OCI-LY7 (cell line): Measurements from ENCODE around the gene IL17REL. TPM values are rescaled to one million over a fixed set of nuclear protein-coding genes. Genes with fewer than 3 reads are reported as not detected.

Experiments
- BruUV-seq: library from RNA; stranded (reverse); fragments of 400-500 nt; replicated peaks from 2 replicates; lab custom pipeline; 2021; lab: Mats Ljungman, UMichigan
- CTCF ChIA-PET: fragments of 300-600 bp; sonication (Branson Sonifier 250); formaldehyde crosslinking; loops from one replicate; lab custom pipeline; 2022; ENCODE audit warnings: antibody characterized with exemption; ENCODE audit not compliant: unreplicated experiment; lab: Charles Lee
- POLR2A ChIA-PET: fragments of 300-600 bp; sonication (Branson Sonifier 250); formaldehyde crosslinking; loops from one replicate; lab custom pipeline; 2022; ENCODE audit warnings: antibody characterized with exemption; lab: Charles Lee
- DNase-seq: peaks from one replicate; pipeline ENCODE4 v3.0.0-alpha.2; 2015; ENCODE audit warnings: low spot score
- H2AFZ ChIP-seq: fragments of 200-600 bp; sonication (generic), shearing (Covaris generic); 2 replicates; pipeline ENCODE4 v1.6.1; 2014; ENCODE audit warnings: mild to moderate bottlenecking, antibody characterized with exemption, low read length, moderate library complexity
- H3K27ac ChIP-seq: fragments of 200-600 bp; sonication (generic); 2 replicates; pipeline ENCODE4 v1.5.1; 2014; ENCODE audit warnings: mixed run types, low read depth, mild to moderate bottlenecking, moderate library complexity, low read length, inconsistent platforms; ENCODE audit not compliant: poor library complexity, severe bottlenecking
- H3K36me3 ChIP-seq: fragments of 200-600 bp; sonication (generic); 2 replicates; pipeline ENCODE4 v1.6.1; 2014; ENCODE audit warnings: mild to moderate bottlenecking, antibody characterized with exemption, low read length, moderate library complexity, mixed read lengths; ENCODE audit not compliant: insufficient read depth
- H3K4me1 ChIP-seq: fragments of 200-600 bp; sonication (generic); 2 replicates; pipeline ENCODE4 v1.5.1; 2014; ENCODE audit warnings: mild to moderate bottlenecking, low read length; ENCODE audit not compliant: insufficient read depth, poor library complexity, severe bottlenecking
- H3K4me2 ChIP-seq: fragments of 200-600 bp; sonication (generic); 2 replicates; pipeline ENCODE4 v1.6.1; 2014; ENCODE audit warnings: mild to moderate bottlenecking, low read length
- H3K4me3 ChIP-seq: fragments of 200-600 bp; sonication (generic); 2 replicates; pipeline ENCODE4 v1.5.1; 2014; ENCODE audit warnings: mild to moderate bottlenecking, low read depth, low read length; ENCODE audit not compliant: poor library complexity, severe bottlenecking
- H3K79me2 ChIP-seq: fragments of 200-600 bp; sonication (generic); 2 replicates; pipeline ENCODE4 v1.6.1; 2016; ENCODE audit warnings: low read depth, mild to moderate bottlenecking, low read length, moderate library complexity, mixed read lengths; ENCODE audit not compliant: insufficient read depth
- H3K9me2 ChIP-seq: fragments of 200-600 bp; sonication (generic); 2 replicates; pipeline ENCODE4 v1.6.1; 2016; ENCODE audit warnings: mild to moderate bottlenecking, low read length, mixed read lengths; ENCODE audit not compliant: insufficient read depth
- H3K9me3 ChIP-seq: fragments of 200-600 bp; sonication (generic); 2 replicates; pipeline ENCODE4 v1.6.1; 2014; ENCODE audit warnings: mild to moderate bottlenecking, mixed run types, low read length, mixed read lengths
- H4K20me1 ChIP-seq: fragments of 200-600 bp; sonication (generic); 2 replicates; pipeline ENCODE4 v1.6.1; 2014; ENCODE audit warnings: mild to moderate bottlenecking, antibody characterized with exemption, low read length, moderate library complexity, mixed read lengths; ENCODE audit not compliant: insufficient read depth
- EZH2phosphoT487 ChIP-seq: fragments of 200-600 bp; sonication (generic); IDR thresholded peaks from 2 replicates; pipeline ENCODE4 v1.6.1; 2018; ENCODE audit warnings: low read depth, borderline replicate concordance, mild to moderate bottlenecking, mixed run types, antibody characterized with exemption, low read length, moderate library complexity, mixed read lengths
- intact Hi-C: fragments of 100-400 bp; cut with micrococcal nuclease; formaldehyde crosslinking; loops from one replicate; pipeline ENCODE4 v1.10.0; 2022; ENCODE audit not compliant: unreplicated experiment
- total RNA-seq, 2 experiments: library from RNA; depleted of rRNA in 1 of 2; stranded (reverse); fragments of >200 nt in 1 of 2; shearing (Covaris generic) in 1 of 2; gene quantifications; 2 replicates each; pipeline ENCODE4 v1.2.3, GENCODE V29; 2014 to 2022
- TF ChIP-seq, protein P1 (sequence below): fragments of 200-600 bp; sonication (generic); conservative IDR thresholded peaks from 2 replicates; pipeline ENCODE4 v1.5.1; 2014; ENCODE audit warnings: mild to moderate bottlenecking, antibody characterized with exemption, low read length, moderate library complexity, mixed read lengths

IL17REL gene
- total RNA-seq, 2 experiments from 2014 or later: 0.03 TPM; not detected in 1

DNA sequence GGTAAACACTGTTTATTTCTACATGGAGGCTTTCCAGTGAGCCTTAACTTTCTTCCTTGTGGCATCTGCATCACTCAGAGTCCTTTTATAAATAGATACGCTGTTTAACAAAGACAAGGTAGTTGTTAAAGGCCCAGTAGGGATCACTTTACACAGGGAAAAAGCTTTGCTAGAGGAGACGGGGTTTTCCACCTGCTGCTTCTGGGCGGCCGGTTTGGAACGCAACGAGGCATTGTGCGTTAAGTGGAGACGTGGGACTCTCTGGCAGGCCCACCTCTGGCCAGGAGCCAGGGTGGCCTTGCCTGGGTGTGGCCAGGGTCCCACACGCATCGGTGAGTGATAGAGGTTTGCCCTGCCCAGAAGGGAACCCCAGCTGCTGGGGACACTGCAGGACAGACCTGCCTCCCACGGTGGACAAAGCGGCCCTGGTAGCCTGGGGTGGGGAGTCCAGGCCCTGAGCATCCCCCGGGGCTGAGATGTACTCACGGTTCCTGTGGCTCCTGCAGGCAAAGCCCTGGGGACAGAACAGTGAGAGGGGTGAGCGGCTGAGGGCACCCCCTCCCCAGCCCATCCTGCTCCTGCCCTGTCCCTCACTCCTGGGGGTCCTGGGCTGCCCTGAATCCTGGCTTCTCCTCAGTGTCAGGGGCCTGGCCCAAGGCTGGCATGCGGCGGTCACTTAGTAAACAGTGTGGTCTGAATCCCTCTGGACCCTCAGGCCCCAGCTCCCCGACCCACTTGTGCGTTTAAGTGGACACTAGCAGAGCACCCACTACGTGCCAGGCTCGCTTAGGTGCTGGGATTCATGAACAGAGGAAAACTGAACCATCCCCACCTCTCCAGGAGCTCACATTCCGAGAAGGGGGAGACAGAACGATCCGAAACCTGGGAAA lies 4.2 kb downstream of the IL17REL start:
- no peak overlapping the region for H3K27ac ChIP-seq
- ChIA-PET POLR2A (no interaction called here), CTCF (no interaction called here)
- intact Hi-C loops: no loop called here
- no peaks in the 10 kb centered on the region for H3K79me2 ChIP-seq
- peaks cover 7% of the 10 kb centered on the region for H3K4me1 ChIP-seq
- H3K36me3 ChIP-seq: no peaks in the 10 kb centered on the region
- no peak overlapping the region for H3K4me2 ChIP-seq
- no peaks in the 10 kb centered on the region for H3K9me2 ChIP-seq
- H3K4me3 ChIP-seq: no peak overlapping the region
- no peaks in the 10 kb centered on the region for H3K9me3 ChIP-seq
- BruUV-seq: no TSS peak
- no peak for DNase-seq
- TF ChIP-seq EZH2phosphoT487: no peak
- TF ChIP-seq, protein P1, sequence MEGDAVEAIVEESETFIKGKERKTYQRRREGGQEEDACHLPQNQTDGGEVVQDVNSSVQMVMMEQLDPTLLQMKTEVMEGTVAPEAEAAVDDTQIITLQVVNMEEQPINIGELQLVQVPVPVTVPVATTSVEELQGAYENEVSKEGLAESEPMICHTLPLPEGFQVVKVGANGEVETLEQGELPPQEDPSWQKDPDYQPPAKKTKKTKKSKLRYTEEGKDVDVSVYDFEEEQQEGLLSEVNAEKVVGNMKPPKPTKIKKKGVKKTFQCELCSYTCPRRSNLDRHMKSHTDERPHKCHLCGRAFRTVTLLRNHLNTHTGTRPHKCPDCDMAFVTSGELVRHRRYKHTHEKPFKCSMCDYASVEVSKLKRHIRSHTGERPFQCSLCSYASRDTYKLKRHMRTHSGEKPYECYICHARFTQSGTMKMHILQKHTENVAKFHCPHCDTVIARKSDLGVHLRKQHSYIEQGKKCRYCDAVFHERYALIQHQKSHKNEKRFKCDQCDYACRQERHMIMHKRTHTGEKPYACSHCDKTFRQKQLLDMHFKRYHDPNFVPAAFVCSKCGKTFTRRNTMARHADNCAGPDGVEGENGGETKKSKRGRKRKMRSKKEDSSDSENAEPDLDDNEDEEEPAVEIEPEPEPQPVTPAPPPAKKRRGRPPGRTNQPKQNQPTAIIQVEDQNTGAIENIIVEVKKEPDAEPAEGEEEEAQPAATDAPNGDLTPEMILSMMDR: no peak
- H2AFZ ChIP-seq: no peak overlapping the region
- no peaks in the 10 kb centered on the region for H4K20me1 ChIP-seq

DNA sequence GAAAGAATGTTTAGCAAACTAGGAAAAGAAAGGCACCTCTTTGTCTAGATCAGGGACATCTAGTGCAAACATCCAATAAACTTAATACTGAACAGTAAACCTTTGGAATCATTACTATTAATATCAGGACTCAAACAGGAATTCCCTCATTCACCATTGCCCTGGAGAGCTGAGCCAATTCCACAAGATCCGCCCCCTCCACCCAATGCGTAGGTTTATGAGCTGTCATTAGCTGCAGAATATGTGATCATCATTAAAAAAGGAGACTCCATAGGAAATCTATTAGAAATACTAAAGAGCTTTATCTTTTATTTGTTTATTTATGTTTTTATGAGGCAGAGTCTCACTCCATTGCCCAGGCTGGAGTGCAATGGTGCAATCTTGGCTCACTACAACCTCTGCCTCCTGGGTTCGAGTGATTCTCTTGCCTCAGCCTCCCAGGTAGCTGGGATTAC lies 5.5 kb downstream of the IL17REL start:
- Histone ChIP-seq H3K4me2 (no peak overlapping the region), H3K79me2 (no peaks in the 10 kb centered on the region), H4K20me1 (no peaks in the 10 kb centered on the region), H3K9me2 (no peaks in the 10 kb centered on the region), H2AFZ (no peak overlapping the region), H3K36me3 (no peaks in the 10 kb centered on the region), H3K27ac (no peak overlapping the region), H3K9me3 (no peaks in the 10 kb centered on the region), H3K4me3 (no peak overlapping the region), H3K4me1 (peaks cover 7% of the 10 kb centered on the region)
- TF ChIP-seq, protein P1: no peak
- TF ChIP-seq EZH2phosphoT487: no peak
- CTCF ChIA-PET: no interaction called here
- POLR2A ChIA-PET: no interaction called here
- no TSS peak for BruUV-seq
- intact Hi-C loops: no loop called here
- no peak for DNase-seq

DNA sequence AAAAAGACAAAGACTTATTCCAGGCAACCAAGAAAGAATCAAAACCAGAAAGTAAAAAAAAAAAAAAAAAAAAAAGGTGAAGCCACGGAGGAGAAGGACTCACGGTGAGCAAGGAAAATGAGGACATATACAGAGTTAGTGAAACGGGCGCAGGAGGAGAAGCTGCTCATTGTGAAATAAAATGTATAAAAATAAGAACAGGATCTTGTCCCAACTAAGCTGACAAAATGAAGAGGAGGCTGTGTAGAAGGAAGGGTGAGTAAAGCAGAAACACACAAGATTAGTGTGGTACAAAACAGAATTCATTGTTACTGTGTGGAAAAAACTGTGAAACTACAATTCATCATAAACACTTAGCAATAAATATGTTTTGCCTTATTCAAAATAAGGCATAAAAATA lies 7.6 kb downstream of the IL17REL start:
- CTCF ChIA-PET: no interaction called here
- Histone ChIP-seq H4K20me1 (no peaks in the 10 kb centered on the region), H3K36me3 (no peaks in the 10 kb centered on the region), H3K4me2 (no peak overlapping the region), H2AFZ (no peak overlapping the region), H3K9me2 (no peaks in the 10 kb centered on the region), H3K4me3 (no peak overlapping the region), H3K9me3 (no peaks in the 10 kb centered on the region), H3K4me1 (no peaks in the 10 kb centered on the region), H3K27ac (no peak overlapping the region), H3K79me2 (no peaks in the 10 kb centered on the region)
- TF ChIP-seq, protein P1: no peak
- no peak for TF ChIP-seq EZH2phosphoT487
- intact Hi-C loops: no loop called here
- POLR2A ChIA-PET: interaction anchor here (0.5 kb wide), 1 partner anchor 55 kb away, joined by 3 read pairs; no protein-coding TSS in a partner anchor
- DNase-seq: no peak
- no TSS peak for BruUV-seq
